ENCODE data around the gene ZDHHC18. TPM values are rescaled to one million over a fixed set of nuclear protein-coding genes. Genes with fewer than 3 reads are reported as not detected.

ZDHHC18 gene
- total RNA-seq, 1 experiment from 2014 or later: 33.1 TPM

GRCh38 chr1:26853600-26853999 lies 27.1 kb downstream of the ZDHHC18 start:
- H3K23me2 ChIP-seq (ENCODE audit: insufficient read length, low read depth, low read length, poor library complexity, severe bottlenecking): no peaks in the 10 kb centered on the region
- H3T11ph ChIP-seq (ENCODE audit: low read length): no peak overlapping the region
- H3K9ac ChIP-seq (ENCODE audit: extremely low read depth, insufficient read length, low read length): no peak overlapping the region
- Mint-ChIP-seq H3K27me3 (ENCODE audit: low read depth) (no peaks in the 10 kb centered on the region), H3K9me3 (no peaks in the 10 kb centered on the region), H3K36me3 (ENCODE audit: insufficient read depth in 1 of 3, low read depth in 3 of 3) (peaks cover 19 to 57% (median 43%) of the 10 kb centered on the region in 3 experiments; a peak in 6 of 7 replicates), H3K4me3 (no peak overlapping the region), H3K27ac (no peak overlapping the region; a peak in 1 of 7 replicates), H3K4me1 (peaks cover 19 to 22% of the 10 kb centered on the region in 2 experiments)
- no peak overlapping the region for H4K91ac ChIP-seq (ENCODE audit: insufficient read length, low read depth, low read length)
- H3K9me3 ChIP-seq (ENCODE audit: control insufficient read depth, low read depth, low read length): no peaks in the 10 kb centered on the region
- no peaks in the 10 kb centered on the region for H4K20me1 ChIP-seq (ENCODE audit: control insufficient read depth, insufficient read depth, insufficient read length)
- H3K79me1 ChIP-seq (ENCODE audit: insufficient read depth, low read depth, low read length, poor library complexity, severe bottlenecking): no peaks in the 10 kb centered on the region
- H4K5ac ChIP-seq (ENCODE audit: insufficient read length, low read depth, low read length): no peak overlapping the region
- H2BK120ac ChIP-seq (ENCODE audit: low read depth, low read length, poor library complexity, severe bottlenecking): no peak overlapping the region
- WGBS (ENCODE audit: extremely low coverage, insufficient read length, low lambda C conversion rate): no CpG with 5 or more reads among the region's 10 CpGs
- H3K56ac ChIP-seq (ENCODE audit: insufficient read length, low read depth, low read length): no peak overlapping the region
- H3K18ac ChIP-seq (ENCODE audit: insufficient read length, low read depth, low read length): no peak overlapping the region
- H3K4ac ChIP-seq (ENCODE audit: low read depth, low read length): no peak overlapping the region
- no peaks in the 10 kb centered on the region for H3K79me2 ChIP-seq (ENCODE audit: insufficient read depth, low read length)
- no peaks in the 10 kb centered on the region for H3K27me3 ChIP-seq (ENCODE audit: insufficient read depth, low read length)
- no peak overlapping the region for H2AK5ac ChIP-seq (ENCODE audit: insufficient read length, low read length)
- no peak overlapping the region for H2AFZ ChIP-seq (ENCODE audit: low read length)
- H2BK15ac ChIP-seq (ENCODE audit: low read depth, low read length): no peak overlapping the region
- H3K14ac ChIP-seq (ENCODE audit: insufficient read depth, low read length): no peak overlapping the region
- no peak for TF ChIP-seq CTCF (conservative IDR thresholded peaks at IDR 0.05)
- no peaks in the 10 kb centered on the region for H3K4me1 ChIP-seq (ENCODE audit: insufficient read depth, low read length)
- no peak overlapping the region for H2BK20ac ChIP-seq (ENCODE audit: low read depth, low read length, poor library complexity, severe bottlenecking)
- H3K4me2 ChIP-seq (ENCODE audit: insufficient read depth, insufficient read length, low read length): no peak overlapping the region
- no peak overlapping the region for H2BK5ac ChIP-seq (ENCODE audit: insufficient read length, low read length)
- DNase-seq: no peak
- H2BK12ac ChIP-seq (ENCODE audit: insufficient read length, low read depth, low read length): no peak overlapping the region
- H3K23ac ChIP-seq (ENCODE audit: insufficient read length, low read depth, low read length): no peak overlapping the region
- H3K27ac ChIP-seq (ENCODE audit: insufficient read length, low read depth, low read length): no peak overlapping the region
- H4K8ac ChIP-seq (replicated peaks; ENCODE audit: insufficient read length, low read depth, low read length): no peak overlapping the region
